ENCODE results near the gene SPTBN4. TPM values are rescaled to one million over a fixed set of nuclear protein-coding genes. Genes with fewer than 3 reads are reported as not detected.

The SPTBN4 gene
- total and polyA plus RNA-seq, 4 donors = 0.58 to 0.80 (median 0.72) TPM

DNA sequence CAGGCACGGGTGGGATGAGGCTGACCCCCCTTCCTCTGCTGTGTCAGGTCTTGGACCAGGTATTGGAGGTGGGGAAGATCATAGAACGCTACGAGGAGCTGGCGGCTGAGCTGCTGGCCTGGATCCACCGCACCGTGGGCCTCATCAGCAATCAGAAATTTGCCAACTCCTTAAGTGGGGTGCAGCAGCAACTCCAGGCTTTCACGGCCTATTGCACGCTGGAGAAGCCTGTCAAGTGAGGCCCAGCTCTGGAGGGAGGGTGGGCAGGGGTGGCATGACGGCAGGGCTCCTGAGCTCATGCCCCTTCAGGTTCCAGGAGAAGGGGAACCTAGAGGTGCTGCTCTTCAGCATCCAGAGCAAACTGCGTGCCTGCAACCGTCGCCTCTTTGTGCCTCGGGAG lies 35.3 kb downstream of the SPTBN4 start:
- H3K4me3 ChIP-seq = no peak overlapping the region
- ATAC-seq (ENCODE audit: insufficient read depth, low FRiP score) (no peak), DNase-seq (no peak)
- 69 to 79% methylated on average over 13 of the region's 13 CpGs for WGBS, 2 donors
- no peaks in the 10 kb centered on the region for H3K36me3 ChIP-seq (ENCODE audit: control insufficient read depth in 4 of 4, insufficient read depth in 4 of 4, low read length in 4 of 4)
- H3K4me1 ChIP-seq (ENCODE audit: control insufficient read depth in 5 of 5, insufficient read depth in 5 of 5, low read length in 5 of 5) = no peaks in the 10 kb centered on the region
- H3K27me3 ChIP-seq (ENCODE audit: control insufficient read depth in 3 of 3, insufficient read depth in 3 of 3, low read length in 2 of 3) = no peaks in the 10 kb centered on the region
- H3K27ac ChIP-seq (ENCODE audit: low read depth in 1 of 2, low read length in 1 of 2) = no peak overlapping the region
- no peaks in the 10 kb centered on the region for H3K9me3 ChIP-seq (ENCODE audit: control insufficient read depth in 4 of 4, insufficient read depth in 3 of 4, low read length in 3 of 4)
- TF ChIP-seq, protein P1, sequence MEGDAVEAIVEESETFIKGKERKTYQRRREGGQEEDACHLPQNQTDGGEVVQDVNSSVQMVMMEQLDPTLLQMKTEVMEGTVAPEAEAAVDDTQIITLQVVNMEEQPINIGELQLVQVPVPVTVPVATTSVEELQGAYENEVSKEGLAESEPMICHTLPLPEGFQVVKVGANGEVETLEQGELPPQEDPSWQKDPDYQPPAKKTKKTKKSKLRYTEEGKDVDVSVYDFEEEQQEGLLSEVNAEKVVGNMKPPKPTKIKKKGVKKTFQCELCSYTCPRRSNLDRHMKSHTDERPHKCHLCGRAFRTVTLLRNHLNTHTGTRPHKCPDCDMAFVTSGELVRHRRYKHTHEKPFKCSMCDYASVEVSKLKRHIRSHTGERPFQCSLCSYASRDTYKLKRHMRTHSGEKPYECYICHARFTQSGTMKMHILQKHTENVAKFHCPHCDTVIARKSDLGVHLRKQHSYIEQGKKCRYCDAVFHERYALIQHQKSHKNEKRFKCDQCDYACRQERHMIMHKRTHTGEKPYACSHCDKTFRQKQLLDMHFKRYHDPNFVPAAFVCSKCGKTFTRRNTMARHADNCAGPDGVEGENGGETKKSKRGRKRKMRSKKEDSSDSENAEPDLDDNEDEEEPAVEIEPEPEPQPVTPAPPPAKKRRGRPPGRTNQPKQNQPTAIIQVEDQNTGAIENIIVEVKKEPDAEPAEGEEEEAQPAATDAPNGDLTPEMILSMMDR (IDR thresholded peaks at IDR 0.05; ENCODE audit: control extremely low read depth, extremely low read depth) = no peak
- no peak overlapping the region for H3K9ac ChIP-seq (ENCODE audit: insufficient read depth in 1 of 2, low read length in 2 of 2)

DNA sequence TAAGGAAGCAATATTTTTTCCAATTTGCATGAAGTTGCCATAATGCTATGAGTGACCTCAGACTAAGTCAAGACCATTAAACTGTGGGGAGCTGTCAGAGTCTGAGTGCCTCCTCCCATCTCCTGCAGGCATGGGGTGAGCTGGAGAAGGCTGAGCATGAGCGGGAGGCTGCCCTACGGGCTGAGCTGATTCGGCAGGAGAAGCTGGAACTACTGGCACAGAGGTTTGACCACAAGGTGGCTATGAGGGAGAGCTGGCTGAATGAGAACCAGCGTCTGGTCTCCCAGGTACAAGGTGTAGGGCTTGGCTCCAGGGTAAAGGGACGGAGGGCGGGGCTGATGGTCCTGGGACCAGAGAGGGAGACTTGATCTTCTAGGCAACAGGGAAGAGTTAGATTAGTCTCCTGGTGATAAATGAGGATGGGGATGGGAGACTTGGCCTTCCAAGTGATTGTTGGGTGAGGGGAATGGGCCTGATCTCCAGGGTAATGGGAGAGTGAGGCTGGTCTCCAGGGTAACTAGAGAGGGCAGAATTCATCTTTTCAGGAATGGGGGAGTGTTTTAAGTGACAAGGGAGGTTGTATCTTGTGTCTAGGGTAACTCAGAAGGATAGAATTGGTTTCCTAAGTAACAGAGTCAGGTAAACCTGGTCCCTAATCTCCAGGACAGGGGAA lies 36.0 kb downstream of the SPTBN4 start:
- no peak for DNase-seq
- ATAC-seq (ENCODE audit: insufficient read depth, low FRiP score) = no peak
- Histone ChIP-seq H3K27ac (ENCODE audit: low read depth in 1 of 2, low read length in 1 of 2) (no peak overlapping the region), H3K36me3 (ENCODE audit: control insufficient read depth in 4 of 4, insufficient read depth in 4 of 4, low read length in 4 of 4) (no peaks in the 10 kb centered on the region), H3K9me3 (ENCODE audit: control insufficient read depth in 4 of 4, insufficient read depth in 3 of 4, low read length in 3 of 4) (no peaks in the 10 kb centered on the region), H3K4me1 (ENCODE audit: control insufficient read depth in 5 of 5, insufficient read depth in 5 of 5, low read length in 5 of 5) (no peaks in the 10 kb centered on the region), H3K27me3 (ENCODE audit: control insufficient read depth in 3 of 3, insufficient read depth in 3 of 3, low read length in 2 of 3) (no peaks in the 10 kb centered on the region), H3K9ac (ENCODE audit: insufficient read depth in 1 of 2, low read length in 2 of 2) (no peak overlapping the region), H3K4me3 (no peak overlapping the region)
- TF ChIP-seq, protein P1 (IDR thresholded peaks at IDR 0.05; ENCODE audit: control extremely low read depth, extremely low read depth) = no peak
- 48% methylated on average over 6 of the region's 6 CpGs for WGBS, 2 donors

DNA sequence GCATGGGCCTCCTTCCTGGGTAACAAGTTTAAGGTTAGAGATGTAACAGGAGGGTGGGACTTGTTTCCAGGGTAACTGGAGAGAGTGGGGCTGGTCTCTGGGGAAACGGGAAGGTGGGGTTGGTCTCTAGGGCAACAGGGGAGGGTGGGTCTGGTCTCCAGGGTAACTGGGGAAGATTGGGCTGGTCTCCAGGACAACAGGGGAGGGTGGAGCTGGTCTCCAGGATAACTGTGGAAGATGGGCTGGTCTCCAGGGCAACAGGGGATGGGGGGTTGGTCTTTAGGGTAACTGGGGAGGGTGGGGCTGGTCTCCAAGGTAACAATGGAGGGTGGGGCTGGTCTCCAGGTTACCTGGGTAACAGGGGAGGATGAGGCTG lies 36.5 kb downstream of the SPTBN4 start:
- ATAC-seq (ENCODE audit: insufficient read depth, low FRiP score) = no peak
- no peaks in the 10 kb centered on the region for H3K27me3 ChIP-seq (ENCODE audit: control insufficient read depth in 3 of 3, insufficient read depth in 3 of 3, low read length in 2 of 3)

More for the DNA sequence above, 36.5 kb downstream of the SPTBN4 start:
- no peak overlapping the region for H3K27ac ChIP-seq (ENCODE audit: low read depth in 1 of 2, low read length in 1 of 2)
- no peak overlapping the region for H3K9ac ChIP-seq (ENCODE audit: insufficient read depth in 1 of 2, low read length in 2 of 2)
- no peaks in the 10 kb centered on the region for H3K9me3 ChIP-seq (ENCODE audit: control insufficient read depth in 4 of 4, insufficient read depth in 3 of 4, low read length in 3 of 4)
- H3K4me3 ChIP-seq = no peak overlapping the region
- H3K4me1 ChIP-seq (ENCODE audit: control insufficient read depth in 5 of 5, insufficient read depth in 5 of 5, low read length in 5 of 5) = no peaks in the 10 kb centered on the region
- TF ChIP-seq, protein P1 (IDR thresholded peaks at IDR 0.05; ENCODE audit: control extremely low read depth, extremely low read depth) = no peak
- no peak for DNase-seq
- WGBS, 2 donors = 34 to 47% methylated on average over 1 of the region's 1 CpG
- H3K36me3 ChIP-seq (ENCODE audit: control insufficient read depth in 4 of 4, insufficient read depth in 4 of 4, low read length in 4 of 4) = no peaks in the 10 kb centered on the region
